Limb (tissue), 2 donors: Measurements from ENCODE around the gene SWAP70.

Experiments
- DNase-seq, 2 donors: peaks; one replicate each; pipeline ENCODE4 v3.0.0-alpha.2; 2016; ENCODE audit errors: extremely low spot score in 2 of 2

The SWAP70 gene

DNA sequence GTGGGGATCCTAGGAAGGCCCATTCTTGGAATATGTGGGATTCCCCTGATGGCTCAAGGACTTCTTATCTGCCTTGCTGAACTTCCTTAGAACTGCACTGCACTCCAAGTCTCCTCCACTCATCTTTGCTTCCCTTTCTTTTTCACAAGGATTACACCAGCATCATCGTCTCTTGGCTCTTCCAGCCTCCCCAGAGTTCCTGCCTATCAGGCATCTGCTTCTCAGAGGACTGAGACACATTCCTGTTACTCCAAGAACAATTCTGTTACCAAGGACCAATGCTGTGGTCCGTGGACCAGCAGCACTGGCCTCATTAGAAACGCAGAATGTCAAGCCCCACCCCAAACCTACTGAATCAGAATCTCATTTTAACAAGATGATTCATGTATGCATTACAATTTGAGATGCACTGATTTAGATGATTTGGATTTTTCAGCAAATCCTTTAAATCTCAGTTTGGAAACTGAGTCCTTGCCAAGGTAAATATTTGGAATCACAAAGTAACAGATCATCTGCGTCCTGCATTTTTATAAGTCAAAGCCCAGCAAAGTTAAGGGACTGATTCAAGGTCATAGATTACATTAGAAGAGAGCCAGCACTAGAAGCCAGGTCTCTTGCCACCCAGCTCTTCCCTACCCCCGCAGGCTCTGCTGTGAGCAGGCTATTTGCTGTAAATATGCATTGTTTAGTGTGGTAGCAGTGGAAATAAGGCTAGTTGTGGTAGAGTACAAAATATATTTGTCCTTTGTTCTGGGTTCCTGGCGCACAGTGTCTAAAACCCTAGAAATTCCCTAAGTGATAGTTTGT is 110.9 kb downstream of the SWAP70 start:
- no peak for DNase-seq

DNA sequence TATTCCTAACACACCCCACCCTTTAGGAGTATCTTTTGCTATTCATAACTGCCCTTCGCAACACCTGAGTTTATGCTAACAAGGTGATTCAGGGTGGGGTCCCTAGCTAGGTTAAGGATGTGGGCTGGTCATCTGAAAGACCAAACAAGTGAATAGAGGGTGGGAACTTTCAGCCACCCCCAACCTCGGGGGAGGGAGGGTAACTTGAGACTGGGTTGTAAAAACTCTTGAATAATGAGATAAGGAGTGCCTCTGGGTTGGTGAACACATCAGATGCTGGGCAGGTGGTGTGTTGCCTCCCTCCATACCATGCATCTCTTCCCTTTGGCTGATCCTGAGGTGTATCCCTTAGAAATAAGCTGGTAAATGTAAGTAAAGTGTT is 111.5 kb downstream of the SWAP70 start:
- DNase-seq: no peak

DNA sequence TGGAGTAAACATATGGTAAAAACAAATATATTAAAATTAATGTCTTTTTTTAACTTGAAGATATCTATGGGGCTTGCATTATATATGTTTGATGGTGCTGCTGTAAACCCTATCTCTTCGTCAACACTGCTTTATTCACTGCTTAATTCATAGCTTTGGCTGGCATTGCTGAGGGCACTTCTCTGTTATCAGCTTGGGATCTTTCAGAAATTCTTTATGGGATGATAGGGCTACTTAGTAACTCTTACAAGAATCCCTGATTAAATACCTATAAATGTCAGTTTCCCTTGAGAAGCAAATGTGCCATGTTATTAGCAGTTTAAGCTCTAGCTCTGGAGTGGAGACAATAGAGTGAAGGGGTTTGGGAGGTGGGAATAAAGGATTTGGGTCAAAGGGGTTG is 112.3 kb downstream of the SWAP70 start:
- no peak for DNase-seq

DNA sequence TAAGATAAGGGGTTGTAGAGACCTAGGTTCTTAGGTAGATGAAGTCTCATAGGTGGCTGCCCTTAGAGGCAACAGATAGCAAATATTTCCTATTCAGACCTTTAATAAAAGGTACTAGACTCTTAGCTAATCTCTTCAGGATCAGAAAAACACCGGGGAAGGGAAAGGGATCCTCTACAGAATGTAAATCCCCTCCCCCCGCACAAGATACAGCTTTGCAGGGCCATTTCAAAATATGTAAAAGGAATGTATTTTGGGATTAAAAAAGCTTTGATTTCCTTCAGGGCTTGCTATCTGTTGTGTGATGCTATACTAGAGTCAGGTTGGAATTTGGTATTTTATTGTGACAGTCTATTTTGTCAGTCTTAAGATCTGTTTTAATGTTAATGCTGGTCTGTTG is 113.2 kb downstream of the SWAP70 start:
- no peak for DNase-seq

DNA sequence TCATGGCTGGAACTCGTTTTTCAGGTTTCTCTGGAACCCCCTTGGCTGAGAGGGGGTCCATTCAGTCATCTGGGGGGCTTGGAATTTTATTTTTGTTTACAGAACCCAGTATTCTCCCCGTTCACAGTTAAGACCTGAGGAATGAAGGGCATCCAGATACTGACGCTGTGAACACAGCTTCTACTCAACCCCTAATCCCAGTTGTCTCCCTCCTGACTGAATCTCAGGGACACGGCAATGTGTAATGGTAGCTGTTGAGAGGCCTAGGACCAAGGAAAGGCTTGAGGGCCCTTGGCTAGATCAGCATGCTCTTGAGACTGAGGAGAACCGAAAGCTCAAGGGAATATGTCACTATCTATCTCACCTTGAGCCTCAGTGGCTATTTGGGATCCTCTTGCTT is 113.6 kb downstream of the SWAP70 start:
- no peak for DNase-seq

DNA sequence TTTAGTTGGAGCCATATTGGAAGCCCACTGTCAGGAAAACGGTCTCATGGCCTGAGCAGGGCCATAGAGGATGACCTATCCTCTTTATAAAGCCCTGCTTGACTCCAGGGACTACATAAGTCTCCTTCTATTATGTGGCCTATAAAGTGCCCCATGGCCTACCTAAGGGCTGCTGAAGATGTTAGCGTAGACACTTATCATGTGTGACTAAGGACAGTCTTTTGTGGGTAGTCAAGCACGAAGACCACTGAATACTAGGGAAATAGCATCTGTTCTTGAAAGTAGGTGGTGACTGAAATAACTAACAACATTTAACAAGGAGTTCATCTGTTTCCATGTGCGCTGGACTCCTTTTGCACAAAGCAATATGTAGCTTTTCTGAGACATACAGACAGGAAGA is 117.1 kb downstream of the SWAP70 start:
- DNase-seq: no peak

DNA sequence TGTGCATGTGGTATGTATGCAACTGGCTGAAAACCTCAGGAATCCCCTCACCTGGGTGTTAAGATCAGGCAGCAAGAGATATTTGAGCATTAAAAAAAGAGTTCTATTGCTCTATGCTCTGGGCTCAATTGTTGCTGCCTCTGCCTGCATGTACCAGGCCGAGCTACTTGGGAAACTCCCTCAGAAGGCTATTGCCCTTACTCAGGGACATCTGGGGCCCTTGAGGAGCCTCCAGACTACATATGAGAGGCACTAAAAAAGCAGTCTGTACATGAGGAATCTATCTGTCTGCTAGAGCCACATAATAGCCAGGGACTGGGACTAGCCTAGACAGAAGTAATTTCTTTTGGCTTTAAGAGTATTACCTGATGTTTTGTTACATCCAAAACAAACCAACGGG is 120.1 kb downstream of the SWAP70 start:
- no peak for DNase-seq

DNA sequence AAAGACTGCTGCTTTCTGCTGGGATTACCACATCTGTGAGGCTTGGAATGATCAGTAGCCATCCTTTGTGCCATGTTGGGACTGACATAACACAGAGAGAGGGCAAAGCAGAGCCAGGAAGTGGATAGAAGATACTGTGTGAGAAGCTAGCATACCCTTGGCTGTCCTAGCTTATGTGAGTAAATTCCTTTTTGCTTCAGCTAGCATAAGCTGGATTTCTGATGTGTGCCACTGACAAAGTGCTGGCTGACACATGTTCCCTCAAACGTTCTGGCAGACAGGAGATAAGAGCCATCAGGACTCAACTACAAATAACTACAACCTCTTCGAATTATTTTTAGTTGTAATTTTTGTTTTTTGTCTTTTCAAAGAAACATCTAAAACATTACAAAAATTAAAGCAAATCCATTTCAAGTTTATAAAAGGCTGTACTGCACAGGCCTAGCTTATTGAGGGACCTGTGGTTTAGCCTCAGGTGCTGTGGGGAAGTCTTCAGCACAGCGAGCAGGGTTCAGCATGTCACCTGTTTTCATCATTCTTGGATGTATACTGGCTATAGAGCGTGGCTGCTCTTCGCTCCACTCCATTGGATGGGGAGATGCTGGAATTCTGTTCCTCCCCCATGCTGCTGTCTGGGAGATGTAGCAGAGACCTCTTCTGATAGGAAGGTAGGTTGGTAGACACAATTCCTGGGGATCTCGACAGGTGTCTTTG is 120.9 kb downstream of the SWAP70 start:
- no peak for DNase-seq

DNA sequence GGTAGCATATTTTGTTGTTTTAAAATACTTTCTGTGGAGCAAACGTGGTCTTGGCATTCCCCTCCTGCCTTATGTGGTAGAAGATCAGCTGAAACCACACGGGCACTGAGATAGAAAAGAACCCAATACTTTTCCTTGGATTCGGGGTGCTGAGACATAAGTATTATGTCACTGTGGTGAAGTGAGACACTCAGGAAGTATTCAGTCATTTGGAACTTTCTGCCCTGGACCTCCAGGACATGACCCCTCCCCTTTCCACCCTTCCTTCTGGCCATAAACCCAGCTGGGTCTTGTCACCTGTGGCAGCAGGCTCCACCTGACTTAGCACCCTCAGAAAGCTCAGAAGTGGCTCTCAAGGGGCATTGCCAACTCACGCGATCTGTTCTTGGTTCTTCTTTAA is 123.4 kb downstream of the SWAP70 start:
- DNase-seq: no peak

DNA sequence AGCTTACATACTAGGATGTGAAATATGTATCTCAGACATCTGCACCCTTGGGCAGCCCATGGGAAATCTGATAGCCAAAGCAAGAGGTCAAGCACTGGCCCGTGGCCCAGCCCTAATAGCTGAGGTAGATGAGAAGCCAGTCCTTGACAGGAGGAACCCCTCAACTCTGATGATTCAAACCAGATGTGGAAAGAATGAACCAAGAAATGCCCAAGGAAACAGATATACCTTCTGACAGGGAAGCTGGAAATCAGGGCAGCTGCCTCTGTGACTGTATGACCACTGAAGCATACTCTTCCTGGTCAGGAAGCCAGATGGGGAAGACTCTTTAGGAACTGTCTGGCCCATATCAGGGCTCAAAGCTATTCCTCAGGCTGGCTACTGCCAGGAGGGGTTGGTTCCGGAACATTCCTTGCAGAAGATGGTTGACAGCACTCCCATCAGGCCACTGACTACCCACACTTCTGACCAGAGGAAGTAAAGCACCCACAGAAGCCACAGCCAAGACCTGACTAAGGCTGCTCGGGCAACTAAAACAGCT is 124.2 kb downstream of the SWAP70 start:
- DNase-seq: no peak

DNA sequence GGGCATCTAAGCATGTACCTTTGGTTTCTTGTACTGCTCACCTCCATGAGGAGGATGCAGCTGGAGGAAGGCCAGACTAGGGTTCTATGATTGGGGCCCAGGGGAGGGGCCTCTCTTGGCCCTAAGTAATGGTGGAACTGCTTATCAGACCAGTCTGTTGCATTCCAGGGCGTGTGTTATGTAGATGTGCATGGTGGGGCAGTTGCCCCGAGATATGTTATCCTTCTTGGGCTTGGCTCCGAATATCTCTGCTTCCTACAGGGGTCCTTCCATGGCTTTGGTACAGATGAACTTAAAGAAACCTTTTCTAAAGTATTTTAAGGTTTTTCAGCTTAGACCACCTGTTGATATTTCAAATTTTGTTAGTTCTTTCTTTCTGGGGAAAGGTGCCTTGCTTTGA is 126.0 kb downstream of the SWAP70 start:
- no peak for DNase-seq

DNA sequence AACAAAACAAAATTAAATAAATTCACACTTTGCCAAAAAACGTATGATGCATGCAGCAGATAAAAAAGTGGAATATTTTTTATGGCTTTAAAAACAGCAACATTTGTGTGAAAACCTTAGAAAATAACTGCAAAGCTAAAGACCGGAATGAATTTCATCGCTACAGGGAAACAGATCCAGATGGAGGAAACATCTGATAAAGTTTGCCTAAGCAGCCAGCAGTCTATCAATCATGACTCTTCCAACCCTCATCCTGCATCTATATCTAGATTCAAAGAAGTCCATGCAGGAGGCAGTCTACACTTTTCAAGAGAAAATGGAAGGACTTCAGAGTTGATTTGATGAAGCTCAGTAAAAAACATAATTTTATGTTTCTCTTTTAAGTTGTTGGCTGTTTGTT is 126.8 kb downstream of the SWAP70 start:
- DNase-seq: no peak

DNA sequence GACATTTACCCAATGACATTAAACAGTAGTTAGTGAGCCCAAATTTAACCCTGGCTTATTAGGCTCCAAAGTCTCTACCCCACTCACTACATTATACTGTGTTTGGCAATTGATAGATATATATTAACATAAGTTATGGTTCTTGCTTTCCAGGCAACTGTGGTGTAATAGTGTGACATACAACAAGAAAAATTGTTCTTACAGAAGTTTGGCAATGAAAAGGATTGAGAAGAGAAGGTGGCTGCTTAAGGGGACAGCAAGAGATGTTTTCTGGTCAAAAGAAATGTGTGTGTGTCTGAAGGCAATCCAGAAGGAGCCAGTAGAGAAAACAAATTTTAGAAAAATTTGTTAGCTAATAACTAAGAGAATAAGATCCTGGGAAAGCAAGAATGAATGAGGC is 132.4 kb downstream of the SWAP70 start:
- DNase-seq: no peak

DNA sequence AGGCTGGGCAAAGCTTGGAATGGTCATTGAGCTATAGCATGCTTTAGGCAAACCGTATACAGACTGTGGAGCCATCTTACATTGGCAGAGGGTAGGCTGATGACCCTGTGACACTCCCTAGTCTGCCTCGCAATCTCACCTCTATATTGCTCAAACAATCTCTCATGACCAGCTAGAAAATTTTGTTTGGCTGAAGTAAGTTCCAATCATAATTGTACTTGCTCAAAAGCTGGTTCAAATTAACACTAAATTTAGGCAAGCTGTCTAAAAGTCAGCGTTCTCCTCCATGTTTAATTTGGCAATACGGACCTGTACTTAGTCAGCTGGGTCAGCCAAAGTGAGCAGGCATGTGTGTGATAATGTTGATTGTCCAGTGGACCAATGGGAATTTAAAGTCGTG is 133.0 kb downstream of the SWAP70 start:
- no peak for DNase-seq

DNA sequence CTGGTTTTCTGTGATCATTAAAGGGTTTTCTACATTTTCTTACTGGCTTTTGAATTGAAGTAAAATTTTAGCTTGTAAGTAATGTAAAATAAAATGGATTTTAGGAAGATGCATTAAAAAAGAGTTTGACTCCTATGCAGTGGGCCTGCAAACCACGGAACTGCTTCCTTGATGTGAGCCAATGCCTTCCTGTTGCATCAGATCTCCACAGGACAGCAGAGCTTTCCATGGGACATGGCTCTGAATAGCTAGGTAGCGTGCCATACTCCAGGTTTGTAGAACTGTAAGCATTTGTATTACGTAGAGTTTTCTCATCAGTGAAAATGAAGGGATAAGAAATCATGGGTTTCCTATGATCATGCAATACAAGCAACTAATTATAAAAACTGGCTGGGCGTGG is 133.4 kb downstream of the SWAP70 start:
- no peak for DNase-seq

DNA sequence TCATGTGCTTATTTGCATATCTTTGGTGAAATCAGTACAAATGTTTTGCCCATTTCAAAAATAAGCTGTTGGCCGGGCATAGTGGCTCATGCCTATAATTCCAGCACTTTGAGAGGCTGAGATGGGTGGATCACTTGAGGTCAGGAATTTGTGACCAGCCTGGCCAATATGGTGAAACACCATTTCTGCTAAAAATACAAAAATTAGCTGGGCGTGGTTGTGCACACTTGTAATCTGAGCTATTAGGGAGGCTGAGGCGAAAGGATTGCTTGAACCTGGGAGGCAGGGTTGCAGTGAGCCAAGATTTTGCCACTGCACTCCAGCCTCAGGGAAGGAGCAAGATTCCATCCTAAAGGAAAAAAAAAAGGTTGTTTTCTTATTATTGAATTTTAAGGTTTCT is 136.0 kb downstream of the SWAP70 start:
- no peak for DNase-seq

DNA sequence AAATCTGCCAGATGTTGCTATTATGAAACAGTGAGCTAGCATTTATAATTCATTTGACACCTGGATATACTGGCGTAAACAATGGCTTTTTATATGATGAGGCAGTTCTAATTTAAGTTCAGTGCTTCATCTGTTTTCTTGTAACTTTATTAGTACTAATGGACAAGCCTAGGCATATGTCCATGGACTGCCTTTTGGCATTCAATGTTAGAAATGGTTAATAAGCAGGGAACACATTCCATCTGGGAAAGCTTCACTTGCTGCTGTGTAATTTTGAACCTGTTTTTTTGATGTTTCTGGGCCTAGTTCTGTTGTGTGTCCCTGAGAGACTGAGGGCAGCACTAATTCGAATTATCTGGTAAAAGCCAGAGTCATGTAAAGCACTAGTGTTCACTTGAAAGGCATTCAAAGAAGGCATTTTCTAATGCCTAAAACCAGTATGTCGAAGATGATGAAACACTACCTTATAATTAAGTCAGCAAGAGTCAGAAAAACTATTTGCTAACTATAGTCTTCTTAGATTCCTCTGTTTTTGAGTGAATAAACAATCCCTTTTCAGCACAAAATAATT is 138.5 kb downstream of the SWAP70 start:
- DNase-seq: peak in 1 of 2 donors; percentile 43
